GM10266 (cell line): ENCODE data around the gene LINS1.

ENCODE experiments used
- DNase-seq: peaks from one replicate; pipeline ENCODE4 v3.0.0; 2012; ENCODE audit errors: extremely low spot score
- TF ChIP-seq, protein P1 (sequence below): IDR thresholded peaks from 2 replicates; pipeline ENCODE4 v1.5.1; 2012; ENCODE audit warnings: mild to moderate bottlenecking, low read depth; ENCODE audit not compliant: control insufficient read depth, insufficient read depth; ENCODE audit errors: missing control alignments

LINS1 gene

DNA sequence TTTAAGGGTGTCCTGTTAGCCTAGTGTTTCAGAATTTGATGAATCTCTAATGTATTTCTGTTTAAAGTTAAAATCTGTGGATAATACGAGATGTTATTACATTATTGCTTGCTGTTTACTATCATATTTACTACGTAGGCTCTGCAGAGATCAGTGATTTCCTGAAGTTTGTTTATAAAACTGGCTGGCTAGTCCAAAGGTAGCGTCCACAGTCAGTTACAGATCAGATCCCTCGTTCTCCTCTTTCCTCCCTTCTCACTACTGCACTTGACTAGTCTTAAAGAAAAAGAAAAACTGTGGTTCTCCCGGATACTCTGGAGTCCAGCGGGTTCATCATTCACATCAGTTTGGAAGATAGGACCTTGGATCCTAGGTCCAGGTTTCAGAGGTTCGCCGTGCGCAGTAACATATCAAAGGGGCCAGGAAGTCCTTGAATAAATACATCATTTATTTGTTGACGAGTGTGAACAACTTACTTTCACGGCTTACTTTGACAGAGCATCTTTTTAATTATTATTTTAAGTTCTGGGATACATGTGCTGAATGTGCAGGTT, 36.3 kb upstream of the LINS1 start:
- TF ChIP-seq, protein P1, sequence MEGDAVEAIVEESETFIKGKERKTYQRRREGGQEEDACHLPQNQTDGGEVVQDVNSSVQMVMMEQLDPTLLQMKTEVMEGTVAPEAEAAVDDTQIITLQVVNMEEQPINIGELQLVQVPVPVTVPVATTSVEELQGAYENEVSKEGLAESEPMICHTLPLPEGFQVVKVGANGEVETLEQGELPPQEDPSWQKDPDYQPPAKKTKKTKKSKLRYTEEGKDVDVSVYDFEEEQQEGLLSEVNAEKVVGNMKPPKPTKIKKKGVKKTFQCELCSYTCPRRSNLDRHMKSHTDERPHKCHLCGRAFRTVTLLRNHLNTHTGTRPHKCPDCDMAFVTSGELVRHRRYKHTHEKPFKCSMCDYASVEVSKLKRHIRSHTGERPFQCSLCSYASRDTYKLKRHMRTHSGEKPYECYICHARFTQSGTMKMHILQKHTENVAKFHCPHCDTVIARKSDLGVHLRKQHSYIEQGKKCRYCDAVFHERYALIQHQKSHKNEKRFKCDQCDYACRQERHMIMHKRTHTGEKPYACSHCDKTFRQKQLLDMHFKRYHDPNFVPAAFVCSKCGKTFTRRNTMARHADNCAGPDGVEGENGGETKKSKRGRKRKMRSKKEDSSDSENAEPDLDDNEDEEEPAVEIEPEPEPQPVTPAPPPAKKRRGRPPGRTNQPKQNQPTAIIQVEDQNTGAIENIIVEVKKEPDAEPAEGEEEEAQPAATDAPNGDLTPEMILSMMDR, result no peak
- no peak for DNase-seq

DNA sequence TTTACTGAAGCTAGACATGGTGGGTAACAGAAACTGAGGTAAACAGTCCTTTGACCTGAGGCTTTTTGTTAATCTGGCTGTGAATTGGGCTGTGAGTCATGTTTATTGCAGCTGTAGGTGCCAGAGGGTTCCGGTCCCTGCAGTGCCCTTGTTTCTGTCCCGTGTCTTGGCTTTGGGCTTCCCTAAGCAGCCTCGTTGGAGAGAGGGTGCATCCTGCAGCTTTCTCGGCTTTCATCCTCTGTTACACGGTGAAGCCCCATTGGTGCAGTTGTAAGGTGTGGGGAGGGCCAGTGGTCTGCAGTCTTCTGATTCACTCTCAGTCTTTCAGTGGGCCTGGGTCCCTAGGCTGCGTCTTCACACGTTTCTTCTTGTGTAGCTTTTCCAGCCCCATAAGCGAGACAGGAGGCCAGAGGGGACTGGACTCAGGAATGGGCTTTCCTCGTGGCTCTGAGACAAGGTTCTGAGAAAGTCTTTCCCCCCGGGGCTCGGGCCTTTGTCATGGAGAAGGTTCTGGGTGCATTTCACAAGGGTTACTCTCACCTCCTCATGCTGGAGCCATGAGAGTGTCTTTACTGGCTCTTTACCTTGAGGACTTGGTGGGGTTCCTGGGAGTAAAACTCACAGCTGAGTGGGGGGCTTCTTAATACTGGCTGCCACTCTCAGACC, 33.6 kb upstream of the LINS1 start:
- TF ChIP-seq, protein P1, result no peak

DNA sequence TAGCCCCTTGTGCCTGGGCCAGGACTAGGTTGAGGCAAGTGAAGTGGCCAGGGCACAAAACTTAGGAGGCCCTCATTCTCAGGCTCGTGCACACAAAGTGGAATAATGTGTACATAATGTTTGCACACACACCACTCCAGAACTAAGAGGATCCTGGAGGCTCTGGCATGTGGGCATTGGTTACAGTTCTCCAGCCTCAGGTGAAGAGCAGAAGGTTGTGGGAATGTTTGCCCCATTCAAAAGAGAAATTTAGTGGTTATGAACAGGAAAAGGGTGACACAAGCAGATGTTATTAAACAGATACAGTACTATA, 31.7 kb upstream of the LINS1 start:
- TF ChIP-seq, protein P1, result no peak
- no peak for DNase-seq

More for the DNA sequence above, 33.6 kb upstream of the LINS1 start:
- DNase-seq, result no peak

DNA sequence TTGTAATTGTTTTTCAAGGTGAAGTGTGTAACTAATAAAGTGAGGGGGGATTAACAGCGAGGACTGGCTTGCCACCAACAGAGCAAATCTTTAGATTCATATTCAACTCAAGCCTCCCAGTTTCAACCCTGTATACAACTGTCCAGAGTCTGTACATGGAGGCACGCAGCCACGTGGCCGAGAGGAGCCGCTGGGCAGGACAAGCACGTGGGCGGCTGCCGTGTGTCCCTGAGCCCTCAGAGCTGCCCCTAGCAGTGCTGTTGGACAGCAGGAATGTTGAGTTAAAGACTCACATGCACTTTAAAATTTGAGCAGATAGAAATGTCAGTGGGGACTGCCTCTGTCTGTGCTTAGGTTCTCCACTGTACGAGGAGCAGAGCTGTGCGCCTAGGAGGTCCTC, 29.8 kb upstream of the LINS1 start:
- TF ChIP-seq, protein P1, result no peak
- DNase-seq, result no peak

DNA sequence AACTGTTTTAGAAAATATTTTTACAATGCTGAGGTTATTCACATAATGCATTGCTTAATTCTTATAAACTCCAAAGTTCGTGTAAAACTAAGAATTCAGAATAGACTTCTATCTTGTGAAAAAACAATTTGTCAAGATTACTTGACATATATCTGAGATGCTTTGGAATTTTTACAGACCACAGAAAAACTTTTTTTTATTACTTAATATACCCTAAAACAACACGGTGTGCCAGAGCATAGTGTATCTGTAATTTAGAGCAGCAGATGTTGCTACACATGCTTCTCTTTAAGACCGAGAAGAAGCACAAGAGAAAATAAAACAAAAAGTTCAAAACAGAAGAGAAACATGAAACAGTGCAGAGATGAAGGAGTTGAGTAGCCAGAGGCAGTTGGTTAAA, 26.8 kb upstream of the LINS1 start:
- TF ChIP-seq, protein P1, result no peak
- DNase-seq, result no peak

DNA sequence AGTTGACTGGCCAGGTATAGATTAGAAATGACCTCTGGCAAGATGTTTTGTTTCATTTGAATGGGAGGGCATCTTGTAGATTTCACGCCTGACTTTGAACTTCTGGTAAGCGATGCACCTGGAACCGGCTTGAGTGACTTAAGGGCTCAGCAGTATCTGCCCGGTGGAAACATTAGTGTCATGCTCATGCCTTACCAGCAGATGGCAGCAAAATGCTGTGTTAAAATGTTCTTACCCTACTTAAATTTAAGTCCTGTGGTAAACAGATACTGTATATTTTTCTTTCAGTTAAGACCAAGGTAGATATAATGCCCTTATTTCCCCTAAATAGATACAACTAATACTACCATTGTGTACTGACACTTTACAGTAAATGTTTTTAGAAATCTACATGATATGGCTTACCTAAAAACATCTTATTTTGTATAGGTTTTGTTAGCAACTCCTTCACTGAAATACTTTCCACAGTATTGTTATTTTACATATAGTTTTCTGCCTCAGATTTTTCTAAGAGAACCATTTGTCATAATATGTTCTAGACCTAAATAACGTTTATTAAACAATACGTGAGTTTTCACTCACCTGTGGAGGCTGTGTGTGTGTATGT, 25.9 kb upstream of the LINS1 start:
- TF ChIP-seq, protein P1, result peak; percentile 84
- peak; percentile 50 for DNase-seq

DNA sequence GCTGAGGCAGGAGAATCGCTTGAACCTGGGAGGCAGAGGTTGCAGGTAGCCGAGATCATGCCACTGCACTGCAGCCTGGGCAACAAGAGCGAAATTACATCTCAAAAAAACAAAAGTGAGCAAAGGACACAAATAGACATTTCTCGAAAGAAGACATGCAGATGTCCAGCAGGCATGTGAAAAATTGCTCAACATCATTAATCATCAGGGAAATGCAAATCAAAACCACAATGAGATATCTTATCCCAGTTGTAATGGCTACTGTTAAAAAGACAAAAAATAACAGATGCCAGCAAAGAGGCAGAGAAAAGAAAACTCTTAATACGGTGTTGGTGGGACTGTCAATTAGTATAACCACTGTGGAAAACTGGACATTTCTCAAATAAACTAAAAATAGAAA, 21.3 kb upstream of the LINS1 start:
- TF ChIP-seq, protein P1, result no peak
- DNase-seq, result no peak
